GM12878 (cell line): ENCODE results near the gene GTPBP1. TPM values are rescaled to one million over a fixed set of nuclear protein-coding genes. Genes with fewer than 3 reads are reported as not detected.

Experiments
- ATAC-seq: fragments of 200-7000 bp; cut with Tn5 transposase; 3 replicates; pipeline ENCODE4 v1.9.1; 2020; ENCODE audit warnings: mild to moderate bottlenecking, moderate library complexity
- BruUV-seq: library from RNA; stranded (reverse); fragments of 400-500 nt; replicated peaks from 2 replicates; lab custom pipeline; 2021; lab: Mats Ljungman, UMichigan
- CTCF ChIA-PET: fragments of 300-600 bp; sonication (Branson Sonifier 250); formaldehyde crosslinking; extraction: SDS; loops from one replicate; lab custom pipeline; 2021; ENCODE audit warnings: inconsistent platforms; lab: Yijun Ruan, JAX
- POLR2A ChIA-PET: fragments of 350-600 bp; formaldehyde crosslinking; extraction: SDS; loops from one replicate; lab custom pipeline; 2021; ENCODE audit warnings: inconsistent platforms; lab: Charles Lee
- RAD21 ChIA-PET: fragments of 300-600 bp; sonication (Branson Sonifier 250); formaldehyde crosslinking; loops from one replicate; lab custom pipeline; 2023; ENCODE audit warnings: antibody characterized with exemption; ENCODE audit not compliant: unreplicated experiment; lab: Charles Lee
- SMC1A ChIA-PET: fragments of 300-600 bp; sonication (Branson Sonifier 250); formaldehyde crosslinking; loops from one replicate; lab custom pipeline; 2023; ENCODE audit not compliant: unreplicated experiment, uncharacterized antibody; lab: Charles Lee
- DNase-seq: peaks from one replicate; pipeline ENCODE4 v3.0.0-alpha.2; 2011; ENCODE audit warnings: low read depth, low spot score
- FAIRE-seq: peaks from 3 replicates; lab custom pipeline; 2011; peaks lifted over from hg19 to GRCh38; lab: Jason Lieb, UNC
- H2AFZ ChIP-seq: 2 replicates; pipeline ENCODE4 v1.6.0; 2011; ENCODE audit warnings: low read depth, low read length, control low read depth; ENCODE audit not compliant: control insufficient read depth
- H3K27ac ChIP-seq: 2 replicates; pipeline ENCODE4 v1.5.1; 2011; ENCODE audit warnings: control low read depth; ENCODE audit not compliant: control insufficient read depth, insufficient read depth
- H3K27me3 ChIP-seq, 2 experiments: replicated peaks in 1 of 2; 2 replicates each; pipeline versions ENCODE4 v1.6.0 to v1.6.1; 2011; ENCODE audit warnings: low read length in 1 of 2; ENCODE audit not compliant: control insufficient read depth in 2 of 2, insufficient read depth in 2 of 2
- H3K36me3 ChIP-seq, 2 experiments: 2 replicates each; pipeline ENCODE4 v1.5.1; 2011; ENCODE audit warnings: low read length in 1 of 2; ENCODE audit not compliant: control insufficient read depth in 2 of 2, insufficient read depth in 2 of 2
- H3K4me1 ChIP-seq: 2 replicates; pipeline ENCODE4 v1.6.1; 2011; ENCODE audit warnings: mild to moderate bottlenecking, low read length, moderate library complexity, mixed read lengths; ENCODE audit not compliant: control insufficient read depth, insufficient read depth
- H3K4me2 ChIP-seq: 2 replicates; pipeline ENCODE4 v1.6.0; 2011; ENCODE audit warnings: control low read depth; ENCODE audit not compliant: control insufficient read depth, insufficient read depth
- H3K4me3 ChIP-seq: fragments of 200-600 bp; sonication (generic); 2 replicates; pipeline ENCODE4 v1.5.1; 2016
- H3K79me2 ChIP-seq: 2 replicates; pipeline ENCODE4 v1.6.0; 2011; ENCODE audit warnings: low read length; ENCODE audit not compliant: control insufficient read depth, insufficient read depth
- H3K9ac ChIP-seq: 2 replicates; pipeline ENCODE4 v1.8.0; 2011; ENCODE audit warnings: low read length, control low read depth, mixed read lengths; ENCODE audit not compliant: control insufficient read depth, insufficient read depth
- H3K9me3 ChIP-seq: replicated peaks from 3 replicates; pipeline ENCODE4 v1.5.1; 2011; ENCODE audit warnings: mild to moderate bottlenecking, low read length; ENCODE audit not compliant: control insufficient read depth, insufficient read depth
- H4K20me1 ChIP-seq: 2 replicates; pipeline ENCODE4 v1.6.0; 2011; ENCODE audit not compliant: control insufficient read depth, insufficient read depth
- BACH1 ChIP-seq: fragments of 450-650 bp; IDR thresholded peaks from 2 replicates; pipeline ENCODE4 v1.6.1; 2017; ENCODE audit warnings: mild to moderate bottlenecking, borderline replicate concordance
- BMI1 ChIP-seq: fragments of 450-650 bp; IDR thresholded peaks from 2 replicates; pipeline ENCODE4 v1.6.1; 2016; ENCODE audit warnings: mild to moderate bottlenecking, moderate library complexity, borderline replicate concordance
- ELK1 ChIP-seq: IDR thresholded peaks from 2 replicates; pipeline ENCODE4 v1.6.1; 2012; ENCODE audit warnings: low read depth, low read length, improper control_type of control experiment
- FOXK2 ChIP-seq: fragments of 450-650 bp; IDR thresholded peaks from 2 replicates; pipeline ENCODE4 v1.6.1; 2017; ENCODE audit warnings: mild to moderate bottlenecking, moderate library complexity
- NBN ChIP-seq: fragments of 450-650 bp; IDR thresholded peaks from 2 replicates; pipeline ENCODE4 v1.6.1; 2016
- NFXL1 ChIP-seq: fragments of 450-650 bp; IDR thresholded peaks from 2 replicates; pipeline ENCODE4 v1.6.1; 2017; ENCODE audit warnings: antibody characterized with exemption, mild to moderate bottlenecking, borderline replicate concordance
- POLR2AphosphoS5 ChIP-seq: IDR thresholded peaks from 2 replicates; pipeline ENCODE4 v1.6.1; 2011; ENCODE audit warnings: mild to moderate bottlenecking, low read length, inconsistent platforms
- POU2F2 ChIP-seq: IDR thresholded peaks from 3 replicates; pipeline ENCODE4 v1.6.1; 2011; ENCODE audit warnings: low read depth, mild to moderate bottlenecking, low read length, borderline replicate concordance
- RELA ChIP-seq: fragments of 450-650 bp; IDR thresholded peaks from 2 replicates; pipeline ENCODE4 v1.8.0; 2014; ENCODE audit warnings: borderline replicate concordance; ENCODE audit not compliant: partially characterized antibody
- SPI1 ChIP-seq: IDR thresholded peaks from 2 replicates; pipeline ENCODE4 v1.6.1; 2011; ENCODE audit warnings: low read depth, mild to moderate bottlenecking, low read length, moderate library complexity, borderline replicate concordance; ENCODE audit not compliant: insufficient read depth
- SREBF1 ChIP-seq: IDR thresholded peaks from 2 replicates; pipeline ENCODE4 v1.6.1; 2012; ENCODE audit warnings: mild to moderate bottlenecking, low read length
- WGBS: methylation state at CpG from one replicate; pipeline ENCODE4 v1.1.6; 2016; ENCODE audit warnings: low lambda C conversion rate; ENCODE audit not compliant: insufficient replicate concordance, insufficient coverage; ENCODE audit errors: missing lambda C conversion rate; 5-methylcytosine and 5-hydroxymethylcytosine counted together
- in situ Hi-C: fragments of 300-500 bp; cut with MboI; formaldehyde crosslinking; loops from 9 replicates; pipeline ENCODE4 v1.14.3; 2018; ENCODE audit warnings: mixed read lengths
- intact Hi-C: fragments of 100-400 bp; cut with micrococcal nuclease; formaldehyde crosslinking; loops from one replicate; pipeline ENCODE4 v1.14.2; 2022; ENCODE audit not compliant: unreplicated experiment
- polyA plus RNA-seq, 11 experiments: library from polyadenylated mRNA; depleted of rRNA in 4 of 11; unstranded in 6 of 11; stranded (reverse) in 5 of 11; fragments of >200 nt; fragmentation: Nextera tagmentation in 4 of 11; fragmentation: Illumina TruSeq in 1 of 11; extraction: Ambion mirVana in 4 of 11; extraction: Trizol in 1 of 11; gene quantifications; 1 replicate in 1 of 11; 2 replicates in 10 of 11; pipeline versions ENCODE4 v1.2.1 to v1.2.3, GENCODE V29; 2011 to 2016; ENCODE audit warnings: inconsistent platforms in 2 of 11, missing spikeins in 2 of 11, low read depth in 1 of 11
- total RNA-seq, 4 experiments: library from RNA; depleted of rRNA in 3 of 4; stranded (reverse); fragments of >200 nt in 3 of 4; fragmentation: Illumina TruSeq in 1 of 4; extraction: Trizol in 1 of 4; gene quantifications; 2 replicates each; pipeline versions ENCODE4 v1.2.1 to v1.2.3, GENCODE V29; 2013 to 2021

Gene GTPBP1
- total and polyA plus RNA-seq, 10 of the 15 experiments (the other 5 are each of a cell fraction or from before 2014, with no cell fraction given) = 0.89 to 63.1 (median 34.2) TPM

- intact Hi-C loops = loop anchor here (10.0 kb wide), 1 partner anchor 203 kb away; the partner anchor contains the start of gene DDX17
- FAIRE-seq = no peak
- POLR2A ChIA-PET = interaction anchor here (0.6 to 3.3 kb wide), 6 partner anchors 10 to 1171 kb away, joined by 3 to 39 read pairs (median 10); partner anchors contain the start of gene TOMM22
These were observed 2.2 kb downstream of the GTPBP1 start for GRCh38 chr22:38707984-38708383.

GRCh38 chr22:38709306-38709705 is 3.6 kb downstream of the GTPBP1 start:
- H3K79me2 ChIP-seq = peaks cover 80% of the 10 kb centered on the region
- TF ChIP-seq POU2F2 (peak; percentile 79; the same call in 1 of the 3 replicates), POLR2AphosphoS5 (no peak), BACH1 (no peak), RELA (no peak), BMI1 (no peak), SREBF1 (no peak), SPI1 (0 out of 2 replicates have a peak, but pooled peaks have one; percentile 22), NBN (no peak), NFXL1 (no peak), FOXK2 (no peak)
- intact Hi-C loops = loop anchor here (10.0 kb wide), 1 partner anchor 205 kb away; the partner anchor contains the start of gene DDX17
- in situ Hi-C loops = no loop called here
- no peak overlapping the region for H3K9ac ChIP-seq
- ATAC-seq = no peak
- no peaks in the 10 kb centered on the region for H3K27me3 ChIP-seq
- H3K9me3 ChIP-seq = no peaks in the 10 kb centered on the region
- H3K36me3 ChIP-seq = peaks cover 0 to 10% of the 10 kb centered on the region in 2 experiments; a peak in 3 of 4 replicates
- no peak for DNase-seq
- peak overlapping the region; percentile 20; the same call in 1 of the 2 replicates for H3K4me3 ChIP-seq
- H3K27ac ChIP-seq = 0 out of 2 replicates have a peak overlapping the region, but pooled peaks have one; percentile 6
- ChIA-PET CTCF (interaction anchor here (0.7 to 1.4 kb wide), 2 partner anchors 16 to 28 kb away, joined by 3 to 7 read pairs; partner anchors contain the start of gene TOMM22), SMC1A (interaction anchor here (1.0 to 5.5 kb wide), 3 partner anchors 13 to 28 kb away, joined by 3 to 54 read pairs (median 4); partner anchors contain the start of gene TOMM22), POLR2A (interaction anchor here (1.0 kb wide), 1 partner anchor 10 kb away, joined by 4 read pairs; no protein-coding TSS in a partner anchor), RAD21 (interaction anchor here (0.8 to 4.1 kb wide), 2 partner anchors 12 to 43 kb away, joined by 3 to 30 read pairs; no protein-coding TSS in a partner anchor)
- H2AFZ ChIP-seq = no peak overlapping the region
- no peak for FAIRE-seq
- no TSS peak for BruUV-seq
- H3K4me1 ChIP-seq = peaks cover 21% of the 10 kb centered on the region
- peaks cover 15% of the 10 kb centered on the region for H4K20me1 ChIP-seq
- peak overlapping the region; percentile 60 for H3K4me2 ChIP-seq
- WGBS = 10% methylated on average over 3 of the region's 3 CpGs

More at GRCh38 chr22:38707984-38708383, 2.2 kb downstream of the GTPBP1 start:
- Histone ChIP-seq H3K79me2 (peaks cover 70% of the 10 kb centered on the region), H4K20me1 (peaks cover 15% of the 10 kb centered on the region), H3K9ac (no peak overlapping the region), H3K36me3 (peaks cover 0 to 10% of the 10 kb centered on the region in 2 experiments; a peak in 3 of 4 replicates), H3K4me1 (peaks cover 21% of the 10 kb centered on the region), H3K4me3 (peak overlapping the region; percentile 95), H3K27ac (no peak overlapping the region), H3K4me2 (peak overlapping the region; percentile 60), H2AFZ (no peak overlapping the region), H3K9me3 (no peaks in the 10 kb centered on the region), H3K27me3 (no peaks in the 10 kb centered on the region)
- ChIA-PET RAD21 (interaction anchor here (1.0 to 4.1 kb wide), 4 partner anchors 11 to 51 kb away, joined by 3 to 30 read pairs (median 4); partner anchors contain the start of gene TOMM22), SMC1A (interaction anchor here (0.7 to 5.5 kb wide), 9 partner anchors 12 to 658 kb away, joined by 3 to 54 read pairs (median 4); partner anchors contain the start of gene TOMM22), CTCF (interaction anchor here (0.6 to 3.1 kb wide), 7 partner anchors 9 to 55 kb away, joined by 4 to 17 read pairs (median 9); partner anchors contain the start of gene TOMM22)
- ATAC-seq (no peak), DNase-seq (no peak)
- 78% methylated on average over 3 of the region's 3 CpGs for WGBS
- TF ChIP-seq ELK1 = no peak
- no TSS peak for BruUV-seq
- in situ Hi-C loops = no loop called here
